Stimulated activated CD8-positive, alpha-beta memory T cell treated with anti-CD3 and anti-CD28 coated beads, Interleukin-15, amount 100 ng/mL, for 1 hour (primary cell): ENCODE results near the gene EDIL3.
"Not testable (repeated sequence)": the region's sequence is repeated elsewhere in the genome, so short reads cannot be mapped to it uniquely, and the experiment has no call there.

Experiments used
- DNase-seq: peaks from one replicate; pipeline ENCODE4 v3.0.0-alpha.2; 2020; ENCODE audit warnings: low read depth

Gene EDIL3

DNA sequence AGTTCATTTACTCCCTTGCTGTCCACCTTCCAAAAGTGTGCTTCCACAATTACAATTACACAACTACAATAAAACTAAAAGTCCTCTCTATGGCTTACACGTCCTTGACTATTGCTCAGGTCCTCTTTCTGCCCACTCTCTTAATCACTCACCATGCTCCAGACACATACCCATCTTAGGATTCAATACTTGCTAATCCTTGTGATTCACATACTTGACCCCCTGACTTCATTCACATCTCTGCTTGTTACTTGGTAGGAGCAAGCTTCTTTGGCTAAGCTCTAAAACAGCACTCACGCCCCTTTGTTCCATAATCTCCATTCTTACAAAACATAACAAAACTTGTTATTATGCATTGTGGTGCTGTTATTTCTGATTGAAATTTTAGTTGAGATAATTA lies 215.8 kb downstream of the EDIL3 start:
- DNase-seq, result no peak

DNA sequence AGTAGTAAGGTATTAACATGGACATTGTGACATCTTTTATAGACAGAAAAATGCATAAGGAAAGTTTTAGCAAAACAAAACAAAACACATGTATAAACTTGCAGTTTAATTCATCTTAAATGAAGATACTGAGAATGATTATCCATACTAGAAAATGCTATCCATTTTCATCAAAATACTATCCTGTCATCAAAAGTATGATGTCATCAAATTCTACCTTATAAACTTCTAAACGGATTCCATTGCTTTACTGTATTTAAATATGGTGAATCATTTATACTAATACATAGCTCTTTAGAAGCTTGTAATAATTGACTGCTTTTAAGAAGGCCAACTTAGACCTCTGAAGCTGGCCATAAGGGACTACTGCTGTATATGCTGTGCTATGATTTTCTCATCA lies 221.0 kb downstream of the EDIL3 start:
- DNase-seq, result no peak

GRCh38 chr5:84162695-84163094 lies 222.0 kb downstream of the EDIL3 start:
- no peak for DNase-seq

GRCh38 chr5:84160650-84161049 lies 224.0 kb downstream of the EDIL3 start:
- not testable (repeated sequence) for DNase-seq

- DNase-seq, result no peak
Observed at GRCh38 chr5:84149094-84149493, 235.6 kb downstream of the EDIL3 start.

- DNase-seq, result no peak
Observed at GRCh38 chr5:84148651-84149050, 236.0 kb downstream of the EDIL3 start.

DNA sequence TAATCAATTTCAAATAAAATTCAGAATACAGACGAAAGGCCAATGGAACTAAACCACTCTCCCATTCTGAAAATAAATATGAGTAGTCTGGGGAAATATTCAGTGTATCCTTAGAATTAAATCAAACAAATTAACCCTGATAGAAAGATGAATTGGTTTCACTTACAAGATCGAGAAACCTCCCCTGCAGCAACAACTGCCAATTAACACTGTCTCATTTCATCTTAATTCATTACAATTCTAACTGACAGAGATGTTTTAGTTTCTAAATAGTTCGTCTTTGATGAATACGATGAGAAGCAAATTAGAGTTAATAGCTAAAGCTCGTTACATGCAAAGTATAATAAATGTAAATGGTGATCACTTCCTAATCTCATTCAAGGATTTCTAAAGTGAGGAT lies 247.1 kb downstream of the EDIL3 start:
- DNase-seq, result no peak

DNA sequence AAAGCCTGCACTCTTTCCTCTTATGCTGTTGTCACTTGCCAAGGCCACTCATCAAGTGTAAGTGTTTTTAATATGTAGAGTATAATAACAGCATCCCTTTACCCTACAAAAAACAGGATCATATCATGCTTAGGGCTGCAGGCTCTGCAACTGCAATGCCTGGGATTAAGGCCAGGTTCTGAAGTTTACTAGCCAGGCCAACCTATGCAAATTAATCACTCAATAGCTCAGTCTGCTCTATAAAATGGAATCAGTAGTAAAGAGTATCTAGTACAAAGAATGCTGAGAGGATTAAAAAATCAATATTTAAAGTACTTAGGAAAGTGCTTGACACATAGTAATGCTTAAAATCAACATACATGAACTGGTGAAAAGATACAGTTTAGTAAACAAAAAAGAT lies 253.3 kb downstream of the EDIL3 start:
- no peak for DNase-seq

DNA sequence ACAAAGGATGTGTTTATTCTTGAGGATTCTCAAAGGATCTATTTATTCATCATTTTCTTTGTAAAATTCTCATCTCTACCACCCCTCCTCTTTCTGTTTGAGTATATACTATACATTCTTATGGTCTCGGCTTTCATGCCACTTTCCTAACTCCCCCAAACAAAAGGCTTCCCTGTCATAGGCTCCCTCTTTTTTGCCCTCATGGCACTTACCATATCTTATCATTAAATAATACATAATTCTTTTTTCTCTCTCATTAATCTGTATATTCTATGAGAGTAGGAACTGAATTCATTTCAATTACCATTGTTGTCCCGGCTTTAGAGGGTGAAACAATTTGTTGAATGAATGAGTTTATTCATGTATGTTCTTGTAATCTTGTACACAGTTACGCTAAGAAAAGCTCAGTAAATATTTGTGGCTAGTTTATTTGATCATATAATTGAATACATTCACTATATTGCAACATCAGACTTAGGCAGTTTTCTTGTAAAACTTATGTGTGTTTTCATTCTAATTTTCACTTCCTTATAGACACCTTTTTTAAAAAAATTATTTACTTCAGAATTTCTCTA lies 254.6 kb downstream of the EDIL3 start:
- no peak for DNase-seq

DNA sequence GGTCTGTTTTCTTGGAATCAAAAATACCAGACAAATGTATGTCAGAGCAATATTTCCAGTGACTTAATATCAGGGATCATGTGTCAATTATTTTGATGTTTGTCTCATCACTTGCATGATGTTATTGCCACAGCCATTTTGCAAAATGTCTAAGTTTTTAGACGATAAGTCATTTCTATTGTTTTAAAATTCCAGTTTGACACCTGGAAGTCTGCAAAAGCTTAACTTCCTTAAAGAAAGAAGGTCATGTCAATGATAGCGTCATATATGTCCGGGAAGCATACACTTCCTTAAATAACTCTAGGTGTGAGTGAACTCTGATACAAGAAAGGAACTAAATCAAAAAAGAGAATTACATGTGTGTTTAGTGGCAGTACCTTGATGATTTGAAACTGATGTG lies 259.5 kb downstream of the EDIL3 start:
- no peak for DNase-seq

- DNase-seq, result no peak
Observed at GRCh38 chr5:84119252-84119651, 265.4 kb downstream of the EDIL3 start.

GRCh38 chr5:84118551-84118950 lies 266.1 kb downstream of the EDIL3 start:
- DNase-seq, result no peak

DNA sequence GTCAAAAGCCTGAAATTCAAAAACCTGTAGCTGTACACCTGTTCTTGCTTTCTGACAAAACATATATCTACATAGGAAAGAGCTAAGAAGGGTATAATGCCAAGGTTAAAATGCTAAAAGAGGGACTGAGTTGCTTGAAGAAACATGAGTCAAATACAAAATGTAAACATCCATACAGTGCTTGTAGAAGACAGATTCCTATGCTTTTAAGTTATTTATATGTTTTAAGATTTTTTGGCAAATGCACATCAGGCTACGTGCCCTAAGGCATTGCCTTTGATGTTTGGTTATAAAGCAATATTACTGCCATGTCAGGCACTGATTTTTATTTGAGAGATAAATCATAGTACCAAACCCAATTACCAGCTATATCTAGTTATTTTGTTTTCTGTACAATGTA lies 269.0 kb downstream of the EDIL3 start:
- DNase-seq, result no peak

- DNase-seq, result no peak
Observed at GRCh38 chr5:84113246-84114105, 271.2 kb downstream of the EDIL3 start.

- no peak for DNase-seq
Observed at GRCh38 chr5:84092738-84093137, 291.9 kb downstream of the EDIL3 start.

DNA sequence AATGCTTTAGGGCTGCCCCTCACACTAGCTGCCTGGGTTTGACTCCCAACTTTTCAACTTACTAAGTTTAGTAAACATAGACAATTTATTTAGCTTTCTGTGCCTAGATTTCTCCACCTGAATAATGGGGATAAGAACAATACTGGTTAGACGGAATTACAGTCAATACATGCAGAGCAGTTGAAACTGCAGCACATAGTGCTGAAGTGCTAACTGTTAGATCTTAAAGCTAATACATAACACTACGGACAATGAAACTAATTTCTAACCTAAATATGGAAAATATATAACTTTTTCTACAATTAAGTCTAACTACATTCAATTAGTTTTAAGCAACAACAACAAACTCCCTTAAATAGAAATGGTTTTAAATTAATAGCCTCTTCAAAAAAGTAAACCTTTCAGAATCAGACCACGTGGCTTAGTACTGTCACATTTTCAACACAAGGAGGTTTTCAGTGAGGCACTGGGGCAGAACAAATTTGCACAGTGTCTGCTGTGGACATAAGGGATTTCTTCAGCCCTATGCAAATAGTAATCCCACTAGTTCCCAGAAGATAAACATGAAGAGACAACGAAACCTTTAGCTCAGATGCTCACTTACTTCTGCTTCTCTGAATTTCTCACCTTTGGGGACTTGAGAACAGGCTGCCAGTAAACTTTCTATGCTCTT lies 293.4 kb downstream of the EDIL3 start:
- DNase-seq, result no peak

DNA sequence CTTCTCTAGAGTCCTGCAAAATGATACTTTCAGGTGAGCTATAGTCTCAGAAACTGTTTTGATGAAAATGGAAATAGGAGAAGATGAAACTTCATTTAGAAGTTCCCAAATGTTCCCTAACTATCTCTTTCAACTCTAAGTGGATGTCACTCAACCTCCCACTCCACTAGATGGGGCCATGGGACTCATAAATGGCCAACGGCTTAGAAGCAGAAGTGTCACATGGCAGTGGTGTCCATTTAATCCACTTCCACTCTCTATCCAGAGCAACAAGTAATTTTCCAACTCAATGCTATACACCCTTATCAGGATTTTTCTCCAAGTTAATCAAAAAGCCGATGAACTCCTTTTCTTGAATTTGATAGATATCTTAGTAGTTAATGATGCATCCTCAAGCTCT lies 295.7 kb downstream of the EDIL3 start:
- no peak for DNase-seq

DNA sequence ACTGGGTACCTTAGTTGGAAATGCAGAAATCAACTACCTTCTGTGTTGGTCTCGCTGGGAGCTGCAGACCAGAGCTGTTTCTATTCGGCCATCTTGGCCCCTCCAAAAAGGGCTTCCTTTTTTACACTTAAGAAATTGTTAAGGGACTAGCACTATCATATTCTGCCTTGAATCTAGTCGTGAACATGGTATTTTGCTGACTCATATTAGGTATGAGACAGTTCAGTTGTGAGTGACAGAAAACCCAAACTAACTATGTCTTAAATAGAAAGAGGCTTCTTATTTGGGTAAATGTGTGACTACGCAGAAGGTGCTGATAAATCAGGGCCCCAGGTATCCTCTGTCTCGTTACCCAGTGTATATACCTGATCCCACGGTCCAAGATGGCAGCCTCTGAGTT lies 298.2 kb downstream of the EDIL3 start:
- DNase-seq, result no peak

DNA sequence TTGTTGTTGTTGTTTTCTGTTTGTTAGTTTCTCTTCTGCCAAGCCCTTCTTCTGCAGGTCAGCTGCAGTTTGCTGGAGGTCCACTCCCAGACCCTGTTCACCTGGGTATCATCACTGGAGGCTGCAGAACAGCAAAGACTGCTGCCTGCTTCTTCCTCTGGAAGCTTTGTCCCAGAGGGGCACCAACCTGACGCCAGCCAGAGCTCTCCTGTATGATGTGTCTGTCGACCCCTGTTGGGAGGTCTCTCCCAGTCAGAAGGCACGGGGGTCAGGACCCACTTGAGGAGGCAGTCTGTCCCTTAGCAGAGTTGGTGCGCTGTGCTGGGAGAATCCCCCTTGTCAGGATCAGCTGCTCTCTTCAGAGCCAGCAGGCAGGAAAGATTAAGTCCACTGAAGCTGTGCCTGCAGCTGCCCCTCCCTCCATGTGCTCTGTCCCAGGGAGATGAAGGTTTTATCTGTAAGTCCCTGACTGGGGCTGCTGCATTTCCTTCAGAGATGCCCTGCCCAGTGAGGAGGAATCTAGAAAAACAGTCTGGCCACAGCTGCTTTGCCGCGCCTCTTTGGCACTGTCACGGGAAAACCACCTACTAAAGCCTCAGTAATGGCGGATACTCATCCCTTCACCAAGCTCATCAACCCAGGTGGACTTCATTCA lies 299.2 kb downstream of the EDIL3 start:
- no peak for DNase-seq

DNA sequence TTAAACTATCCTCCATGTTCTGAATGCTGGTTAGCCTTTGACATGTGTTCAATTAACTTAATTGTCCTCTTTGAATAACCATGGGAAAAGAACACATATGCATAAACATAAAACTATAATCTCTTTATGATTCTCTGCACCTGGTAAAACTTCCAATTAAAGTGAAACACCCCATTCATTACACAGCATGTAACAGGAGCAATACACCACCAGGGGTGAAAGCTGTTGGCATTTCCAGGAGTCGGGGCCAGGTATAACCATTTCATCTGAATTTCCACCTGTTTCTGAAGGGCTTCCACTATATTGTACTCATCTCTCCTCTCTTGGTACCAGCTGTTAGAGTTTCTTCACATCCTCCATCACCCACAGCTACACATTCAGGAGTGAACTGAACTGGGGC lies 303.8 kb downstream of the EDIL3 start:
- no peak for DNase-seq

DNA sequence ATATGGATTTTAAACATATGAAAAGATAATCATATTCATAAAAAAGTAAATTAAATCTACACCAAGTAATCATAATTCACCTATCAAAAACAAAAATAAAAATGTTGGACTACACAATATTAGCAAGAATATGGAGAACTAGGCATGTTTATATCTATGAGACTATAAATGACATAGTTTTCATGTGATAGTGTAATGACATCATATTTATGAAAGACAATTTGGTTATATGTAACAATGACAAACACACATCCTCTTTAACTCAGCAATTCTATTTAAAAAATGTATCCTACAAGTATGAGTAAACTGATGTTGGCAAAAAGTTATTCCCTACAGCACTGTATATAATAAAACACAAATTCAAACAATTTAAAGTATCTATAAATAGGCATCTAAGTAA lies 312.3 kb downstream of the EDIL3 start:
- DNase-seq, result no peak

DNA sequence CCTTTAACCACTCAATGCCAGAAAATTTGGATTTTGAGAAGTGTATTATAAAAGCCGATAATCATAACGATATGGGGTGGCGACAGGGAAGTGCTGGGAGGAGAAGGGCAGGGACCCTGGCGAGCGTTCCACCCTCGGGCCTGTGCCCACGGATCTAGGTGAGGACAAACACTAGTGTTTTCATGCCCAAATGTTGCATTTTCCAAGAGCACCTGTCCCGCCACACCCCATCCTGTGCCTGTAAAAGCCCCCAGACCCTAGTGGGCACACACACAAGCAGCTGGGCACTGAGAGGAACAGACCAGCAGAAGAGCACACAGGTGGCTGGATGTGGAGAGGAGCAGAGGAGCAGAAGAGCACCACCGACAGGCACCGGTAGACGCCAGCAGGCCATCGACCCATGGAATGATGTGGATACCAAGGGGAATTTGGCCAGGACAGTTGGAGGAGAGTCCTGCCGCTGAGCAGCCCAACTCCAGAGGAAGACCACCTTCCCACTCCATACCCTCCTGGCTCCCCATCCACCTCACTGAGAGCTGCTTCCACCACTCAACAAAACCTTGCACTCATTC lies 315.0 kb downstream of the EDIL3 start:
- DNase-seq, result no peak
